ENCODE measurements around the gene BNC2. TPM values are rescaled to one million over a fixed set of nuclear protein-coding genes. Genes with fewer than 3 reads are reported as not detected.

BNC2 gene
- total RNA-seq, 1 experiment from 2014 or later = 5.7 TPM

DNA sequence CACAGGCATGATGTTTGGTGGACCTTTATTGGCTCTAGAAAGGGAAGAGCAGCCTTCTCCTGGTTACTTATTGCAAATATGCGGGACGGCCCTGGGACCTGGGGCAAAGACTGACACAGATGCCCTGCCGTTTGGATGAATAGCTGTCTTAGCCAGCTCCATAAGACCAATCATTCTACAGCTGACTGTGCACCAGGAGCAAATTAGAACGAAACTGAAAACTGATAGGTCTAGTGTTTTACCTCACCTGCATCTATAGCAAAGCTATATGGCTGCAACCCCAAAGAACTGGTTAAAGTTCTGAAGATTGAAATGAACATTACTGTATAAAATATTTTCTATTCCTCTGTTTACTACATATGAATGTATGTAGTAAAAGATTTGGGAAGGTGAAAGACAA, 34.2 kb upstream of the BNC2 start:
- in situ Hi-C loops (cut with HindIII; ENCODE audit: low pct_unique_long_range_greater_than_20kb, low sequenced_read_pairs) (no loop called here), intact Hi-C loops (cut with micrococcal nuclease; ENCODE audit: unreplicated experiment) (no loop called here)
- no peaks in the 10 kb centered on the region for H3K4me1 ChIP-seq (ENCODE audit: control insufficient read depth, insufficient read depth, low read length)
- ATAC-seq = no peak
- POLR2A ChIA-PET = no interaction called here
- DNase-seq (ENCODE audit: low read depth, low spot score) = no peak
- no peak overlapping the region for H3K27ac ChIP-seq (ENCODE audit: low read length)
- no TSS peak for BruUV-seq (replicated peaks)
- TF ChIP-seq SIN3A (IDR thresholded peaks at IDR 0.05; ENCODE audit: borderline replicate concordance, insufficient read depth, low read depth, low read length) (no peak), TCF7L2 (IDR thresholded peaks at IDR 0.05; ENCODE audit: low read depth, low read length) (no peak), POLR2AphosphoS5 (IDR thresholded peaks at IDR 0.05; ENCODE audit: low read depth, low read length) (no peak)
- TF ChIP-seq, protein P1, sequence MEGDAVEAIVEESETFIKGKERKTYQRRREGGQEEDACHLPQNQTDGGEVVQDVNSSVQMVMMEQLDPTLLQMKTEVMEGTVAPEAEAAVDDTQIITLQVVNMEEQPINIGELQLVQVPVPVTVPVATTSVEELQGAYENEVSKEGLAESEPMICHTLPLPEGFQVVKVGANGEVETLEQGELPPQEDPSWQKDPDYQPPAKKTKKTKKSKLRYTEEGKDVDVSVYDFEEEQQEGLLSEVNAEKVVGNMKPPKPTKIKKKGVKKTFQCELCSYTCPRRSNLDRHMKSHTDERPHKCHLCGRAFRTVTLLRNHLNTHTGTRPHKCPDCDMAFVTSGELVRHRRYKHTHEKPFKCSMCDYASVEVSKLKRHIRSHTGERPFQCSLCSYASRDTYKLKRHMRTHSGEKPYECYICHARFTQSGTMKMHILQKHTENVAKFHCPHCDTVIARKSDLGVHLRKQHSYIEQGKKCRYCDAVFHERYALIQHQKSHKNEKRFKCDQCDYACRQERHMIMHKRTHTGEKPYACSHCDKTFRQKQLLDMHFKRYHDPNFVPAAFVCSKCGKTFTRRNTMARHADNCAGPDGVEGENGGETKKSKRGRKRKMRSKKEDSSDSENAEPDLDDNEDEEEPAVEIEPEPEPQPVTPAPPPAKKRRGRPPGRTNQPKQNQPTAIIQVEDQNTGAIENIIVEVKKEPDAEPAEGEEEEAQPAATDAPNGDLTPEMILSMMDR (IDR thresholded peaks at IDR 0.05) = no peak
- TF ChIP-seq, protein P2, sequence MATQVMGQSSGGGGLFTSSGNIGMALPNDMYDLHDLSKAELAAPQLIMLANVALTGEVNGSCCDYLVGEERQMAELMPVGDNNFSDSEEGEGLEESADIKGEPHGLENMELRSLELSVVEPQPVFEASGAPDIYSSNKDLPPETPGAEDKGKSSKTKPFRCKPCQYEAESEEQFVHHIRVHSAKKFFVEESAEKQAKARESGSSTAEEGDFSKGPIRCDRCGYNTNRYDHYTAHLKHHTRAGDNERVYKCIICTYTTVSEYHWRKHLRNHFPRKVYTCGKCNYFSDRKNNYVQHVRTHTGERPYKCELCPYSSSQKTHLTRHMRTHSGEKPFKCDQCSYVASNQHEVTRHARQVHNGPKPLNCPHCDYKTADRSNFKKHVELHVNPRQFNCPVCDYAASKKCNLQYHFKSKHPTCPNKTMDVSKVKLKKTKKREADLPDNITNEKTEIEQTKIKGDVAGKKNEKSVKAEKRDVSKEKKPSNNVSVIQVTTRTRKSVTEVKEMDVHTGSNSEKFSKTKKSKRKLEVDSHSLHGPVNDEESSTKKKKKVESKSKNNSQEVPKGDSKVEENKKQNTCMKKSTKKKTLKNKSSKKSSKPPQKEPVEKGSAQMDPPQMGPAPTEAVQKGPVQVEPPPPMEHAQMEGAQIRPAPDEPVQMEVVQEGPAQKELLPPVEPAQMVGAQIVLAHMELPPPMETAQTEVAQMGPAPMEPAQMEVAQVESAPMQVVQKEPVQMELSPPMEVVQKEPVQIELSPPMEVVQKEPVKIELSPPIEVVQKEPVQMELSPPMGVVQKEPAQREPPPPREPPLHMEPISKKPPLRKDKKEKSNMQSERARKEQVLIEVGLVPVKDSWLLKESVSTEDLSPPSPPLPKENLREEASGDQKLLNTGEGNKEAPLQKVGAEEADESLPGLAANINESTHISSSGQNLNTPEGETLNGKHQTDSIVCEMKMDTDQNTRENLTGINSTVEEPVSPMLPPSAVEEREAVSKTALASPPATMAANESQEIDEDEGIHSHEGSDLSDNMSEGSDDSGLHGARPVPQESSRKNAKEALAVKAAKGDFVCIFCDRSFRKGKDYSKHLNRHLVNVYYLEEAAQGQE (IDR thresholded peaks at IDR 0.05; ENCODE audit: insufficient read depth in 1 of 2, low read depth in 2 of 2, low read length in 1 of 2) = no peak
- no peaks in the 10 kb centered on the region for H3K36me3 ChIP-seq (ENCODE audit: control insufficient read depth, insufficient read depth, low read length)
- CTCF ChIA-PET = no interaction called here
- H3K9me3 ChIP-seq (ENCODE audit: control insufficient read depth, insufficient read depth, low read depth, low read length) = no peaks in the 10 kb centered on the region
- H3K4me3 ChIP-seq (ENCODE audit: low read depth in 2 of 2, low read length in 2 of 2) = no peak overlapping the region
- no peaks in the 10 kb centered on the region for H3K27me3 ChIP-seq (ENCODE audit: control insufficient read depth, insufficient read depth, low read length)

DNA sequence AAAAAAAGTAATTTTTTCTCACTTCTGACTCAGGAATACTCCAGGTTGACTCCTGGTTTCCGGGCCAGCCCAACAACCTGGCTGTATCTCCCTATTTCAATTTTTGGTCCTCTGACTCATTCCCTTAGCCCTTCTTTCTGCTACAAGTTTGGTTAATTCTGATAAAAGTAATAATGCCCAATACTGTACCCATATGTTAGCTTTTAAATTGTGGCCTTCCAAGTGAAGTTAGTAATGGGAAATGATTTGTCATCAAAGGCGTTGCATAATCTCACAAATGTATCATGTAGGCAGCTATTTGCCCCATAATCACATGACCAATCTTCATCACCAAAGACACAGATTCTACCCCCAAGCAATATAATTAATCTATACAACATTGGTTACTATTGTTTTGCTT, 31.1 kb upstream of the BNC2 start:
- POLR2A ChIA-PET = no interaction called here
- intact Hi-C loops (cut with micrococcal nuclease; ENCODE audit: unreplicated experiment) = no loop called here
- Histone ChIP-seq H3K4me1 (ENCODE audit: control insufficient read depth, insufficient read depth, low read length) (no peaks in the 10 kb centered on the region), H3K27ac (ENCODE audit: low read length) (no peak overlapping the region), H3K27me3 (ENCODE audit: control insufficient read depth, insufficient read depth, low read length) (no peaks in the 10 kb centered on the region), H3K9me3 (ENCODE audit: control insufficient read depth, insufficient read depth, low read depth, low read length) (no peaks in the 10 kb centered on the region), H3K36me3 (ENCODE audit: control insufficient read depth, insufficient read depth, low read length) (no peaks in the 10 kb centered on the region), H3K4me3 (ENCODE audit: low read depth in 2 of 2, low read length in 2 of 2) (no peak overlapping the region)
- BruUV-seq (replicated peaks) = no TSS peak
- TF ChIP-seq, protein P2 (IDR thresholded peaks at IDR 0.05; ENCODE audit: insufficient read depth in 1 of 2, low read depth in 2 of 2, low read length in 1 of 2) = no peak
- TF ChIP-seq, protein P1 (IDR thresholded peaks at IDR 0.05) = no peak
- no peak for TF ChIP-seq TCF7L2 (IDR thresholded peaks at IDR 0.05; ENCODE audit: low read depth, low read length)
- in situ Hi-C loops (cut with HindIII; ENCODE audit: low pct_unique_long_range_greater_than_20kb, low sequenced_read_pairs) = no loop called here
- DNase-seq (ENCODE audit: low read depth, low spot score) = no peak
- CTCF ChIA-PET = no interaction called here
- ATAC-seq = no peak

All from Panc1 (cell line).